ENCODE measurements around the gene PHOSPHO1.
A peak's percentile ranks its signal among the peaks of the same experiment; 100 is the strongest.

Gene PHOSPHO1

DNA sequence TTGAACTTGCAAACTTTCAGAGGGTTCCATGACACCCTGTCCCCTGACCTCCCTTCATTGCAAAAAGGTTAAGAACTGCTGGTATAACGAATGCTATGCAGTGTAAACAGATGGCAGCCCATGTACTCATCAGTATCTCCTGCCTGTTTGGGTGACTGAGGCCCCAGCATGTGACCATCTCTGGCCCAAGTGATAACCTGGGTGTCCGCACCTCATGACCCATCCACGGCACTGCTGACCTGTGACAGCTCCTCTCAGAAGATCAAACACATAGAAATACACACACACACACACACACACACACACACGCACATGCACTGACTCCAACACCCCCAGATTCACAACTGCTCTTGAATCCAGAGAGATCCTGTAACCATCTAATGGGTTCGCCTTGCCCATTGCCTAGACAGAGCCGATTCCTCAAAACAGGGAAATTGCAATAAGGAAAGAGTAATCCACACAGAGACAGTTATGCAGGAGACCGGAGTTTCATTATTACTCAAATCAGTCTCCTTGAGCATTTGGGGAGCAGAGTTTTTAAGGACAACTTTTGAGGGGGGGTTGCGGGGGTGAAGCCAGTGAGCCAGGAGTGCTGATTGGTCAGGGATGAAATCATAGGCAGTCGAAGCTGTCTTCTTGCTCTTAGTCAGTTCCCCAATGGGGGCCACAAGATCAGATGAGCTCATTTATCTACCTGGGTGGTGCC lies 11.3 kb upstream of the PHOSPHO1 start:
- no peaks in the 10 kb centered on the region for H3K36me3 ChIP-seq (ENCODE audit: control insufficient read depth, insufficient read depth, low read length)
- H3K4me3 ChIP-seq (ENCODE audit: low read depth, low read length) = no peak overlapping the region

GRCh38 chr17:49241040-49241439 lies 10.5 kb upstream of the PHOSPHO1 start:
- no peak overlapping the region for H3K4me3 ChIP-seq (ENCODE audit: low read depth, low read length)
- H3K36me3 ChIP-seq (ENCODE audit: control insufficient read depth, insufficient read depth, low read length) = no peaks in the 10 kb centered on the region
- no peaks in the 10 kb centered on the region for H3K9me3 ChIP-seq (ENCODE audit: control insufficient read depth, insufficient read depth, low read length)
- no peak overlapping the region for H3K9ac ChIP-seq (ENCODE audit: low read depth, low read length)
- H3K27me3 ChIP-seq (ENCODE audit: control insufficient read depth, insufficient read depth, low read length) = no peaks in the 10 kb centered on the region
- peaks cover 6% of the 10 kb centered on the region for H3K4me1 ChIP-seq (ENCODE audit: control insufficient read depth, insufficient read depth, low read length)

More for the DNA sequence above, 11.3 kb upstream of the PHOSPHO1 start:
- Histone ChIP-seq H3K4me1 (ENCODE audit: control insufficient read depth, insufficient read depth, low read length) (peaks cover 1% of the 10 kb centered on the region), H3K9ac (ENCODE audit: low read depth, low read length) (no peak overlapping the region), H3K27me3 (ENCODE audit: control insufficient read depth, insufficient read depth, low read length) (no peaks in the 10 kb centered on the region), H3K9me3 (ENCODE audit: control insufficient read depth, insufficient read depth, low read length) (no peaks in the 10 kb centered on the region)

DNA sequence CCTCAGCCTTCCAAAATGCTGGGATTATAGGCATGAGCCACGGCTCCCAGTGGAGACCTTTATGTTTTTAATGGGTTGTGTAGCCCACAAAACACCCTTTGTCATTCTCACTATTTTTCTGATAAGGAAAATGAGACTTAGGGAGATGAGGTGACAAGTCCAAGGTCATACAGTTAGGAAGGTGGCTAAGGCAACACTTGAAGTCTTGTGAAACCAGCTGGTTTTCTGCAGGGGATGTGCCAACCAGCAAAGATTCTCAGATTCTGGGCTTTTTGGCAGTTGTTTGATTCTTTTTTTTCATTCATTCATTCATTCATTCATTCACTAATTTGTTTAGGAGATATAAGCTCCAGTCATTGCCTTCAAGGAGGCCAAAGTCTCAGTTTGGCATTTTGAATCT lies 10.0 kb upstream of the PHOSPHO1 start:
- peaks cover 9% of the 10 kb centered on the region for H3K4me1 ChIP-seq (ENCODE audit: control insufficient read depth, insufficient read depth, low read length)
- H3K36me3 ChIP-seq (ENCODE audit: control insufficient read depth, insufficient read depth, low read length) = no peaks in the 10 kb centered on the region
- H3K27me3 ChIP-seq (ENCODE audit: control insufficient read depth, insufficient read depth, low read length) = no peaks in the 10 kb centered on the region
- H3K9me3 ChIP-seq (ENCODE audit: control insufficient read depth, insufficient read depth, low read length) = no peaks in the 10 kb centered on the region
- no peak overlapping the region for H3K9ac ChIP-seq (ENCODE audit: low read depth, low read length)
- H3K4me3 ChIP-seq (ENCODE audit: low read depth, low read length) = no peak overlapping the region

GRCh38 chr17:49239963-49240362 lies 9.4 kb upstream of the PHOSPHO1 start:
- Histone ChIP-seq H3K36me3 (ENCODE audit: control insufficient read depth, insufficient read depth, low read length) (no peaks in the 10 kb centered on the region), H3K4me3 (ENCODE audit: low read depth, low read length) (no peak overlapping the region)

GRCh38 chr17:49235896-49236295 lies 5.3 kb upstream of the PHOSPHO1 start:
- Histone ChIP-seq H3K4me3 (ENCODE audit: low read depth, low read length) (no peak overlapping the region), H3K27me3 (ENCODE audit: control insufficient read depth, insufficient read depth, low read length) (peaks cover 13% of the 10 kb centered on the region), H3K36me3 (ENCODE audit: control insufficient read depth, insufficient read depth, low read length) (no peaks in the 10 kb centered on the region), H3K9me3 (ENCODE audit: control insufficient read depth, insufficient read depth, low read length) (no peaks in the 10 kb centered on the region), H3K4me1 (ENCODE audit: control insufficient read depth, insufficient read depth, low read length) (peaks cover 13% of the 10 kb centered on the region), H3K9ac (ENCODE audit: low read depth, low read length) (no peak overlapping the region)

More at GRCh38 chr17:49239963-49240362, 9.4 kb upstream of the PHOSPHO1 start:
- Histone ChIP-seq H3K27me3 (ENCODE audit: control insufficient read depth, insufficient read depth, low read length) (no peaks in the 10 kb centered on the region), H3K9ac (ENCODE audit: low read depth, low read length) (no peak overlapping the region), H3K9me3 (ENCODE audit: control insufficient read depth, insufficient read depth, low read length) (no peaks in the 10 kb centered on the region), H3K4me1 (ENCODE audit: control insufficient read depth, insufficient read depth, low read length) (peaks cover 11% of the 10 kb centered on the region)

- Histone ChIP-seq H3K9ac (ENCODE audit: low read depth, low read length) (no peak overlapping the region), H3K4me3 (ENCODE audit: low read depth, low read length) (no peak overlapping the region), H3K27me3 (ENCODE audit: control insufficient read depth, insufficient read depth, low read length) (peaks cover 24% of the 10 kb centered on the region), H3K9me3 (ENCODE audit: control insufficient read depth, insufficient read depth, low read length) (no peaks in the 10 kb centered on the region), H3K36me3 (ENCODE audit: control insufficient read depth, insufficient read depth, low read length) (no peaks in the 10 kb centered on the region), H3K4me1 (ENCODE audit: control insufficient read depth, insufficient read depth, low read length) (peaks cover 13% of the 10 kb centered on the region)
These were observed 4.0 kb upstream of the PHOSPHO1 start for GRCh38 chr17:49234509-49235080.

GRCh38 chr17:49231563-49231894 lies 942 bp upstream of the PHOSPHO1 start:
- Histone ChIP-seq H3K9me3 (ENCODE audit: control insufficient read depth, insufficient read depth, low read length) (no peaks in the 10 kb centered on the region), H3K4me3 (ENCODE audit: low read depth, low read length) (peak overlapping the region; percentile 93), H3K36me3 (ENCODE audit: control insufficient read depth, insufficient read depth, low read length) (no peaks in the 10 kb centered on the region), H3K9ac (ENCODE audit: low read depth, low read length) (no peak overlapping the region), H3K27me3 (ENCODE audit: control insufficient read depth, insufficient read depth, low read length) (peaks cover 49% of the 10 kb centered on the region), H3K4me1 (ENCODE audit: control insufficient read depth, insufficient read depth, low read length) (peaks cover 14% of the 10 kb centered on the region)

- Histone ChIP-seq H3K4me1 (ENCODE audit: control insufficient read depth, insufficient read depth, low read length) (peaks cover 6% of the 10 kb centered on the region), H3K36me3 (ENCODE audit: control insufficient read depth, insufficient read depth, low read length) (no peaks in the 10 kb centered on the region), H3K9me3 (ENCODE audit: control insufficient read depth, insufficient read depth, low read length) (no peaks in the 10 kb centered on the region), H3K27me3 (ENCODE audit: control insufficient read depth, insufficient read depth, low read length) (peaks cover 64% of the 10 kb centered on the region), H3K4me3 (ENCODE audit: low read depth, low read length) (peak overlapping the region; percentile 93), H3K9ac (ENCODE audit: low read depth, low read length) (no peak overlapping the region)
These were observed 584 bp downstream of the PHOSPHO1 start for GRCh38 chr17:49229805-49230600.

GRCh38 chr17:49229076-49229804 lies 1.3 kb downstream of the PHOSPHO1 start:
- Histone ChIP-seq H3K4me3 (ENCODE audit: low read depth, low read length) (peak overlapping the region; percentile 93), H3K27me3 (ENCODE audit: control insufficient read depth, insufficient read depth, low read length) (peaks cover 72% of the 10 kb centered on the region)

DNA sequence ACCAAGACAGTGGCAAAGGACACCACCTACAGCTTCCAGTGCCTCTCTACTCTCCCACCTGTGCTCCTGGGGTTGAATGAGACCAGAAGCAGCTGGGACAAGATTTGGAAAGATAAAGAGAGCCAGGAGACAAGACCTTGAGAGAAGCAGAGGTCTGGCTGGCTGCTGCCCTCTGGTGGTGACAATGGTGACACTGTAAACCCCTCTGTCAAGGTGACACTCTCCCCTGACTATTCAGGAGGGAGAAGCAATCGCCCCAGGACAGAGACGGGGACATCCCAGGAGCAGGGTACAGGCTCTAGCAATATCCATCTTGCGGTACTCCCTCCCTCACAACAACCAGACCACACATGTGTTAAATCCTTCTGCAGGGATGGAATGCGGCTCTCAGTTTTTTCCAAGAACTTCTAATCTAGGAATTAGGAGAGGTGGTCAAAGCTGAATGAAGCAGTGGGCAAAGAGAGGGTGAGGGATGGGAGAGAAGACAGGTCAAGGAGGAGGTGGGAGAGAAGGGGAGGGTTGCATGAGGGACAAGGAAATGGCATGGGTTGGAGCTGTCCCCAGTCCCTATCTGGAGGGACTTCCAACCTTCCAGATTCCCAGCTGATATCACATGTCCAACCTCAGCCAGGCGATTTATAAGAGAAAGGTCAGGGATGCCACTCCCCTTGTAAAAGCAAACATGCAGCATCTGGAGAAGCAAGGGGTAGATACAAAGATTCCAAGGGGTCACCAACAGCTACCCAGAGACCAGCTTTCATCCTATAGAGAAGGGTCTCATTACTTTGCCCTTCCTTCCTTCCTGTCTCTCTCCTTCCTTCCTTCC lies 2.9 kb downstream of the PHOSPHO1 start:
- no peak overlapping the region for H3K9ac ChIP-seq (ENCODE audit: low read depth, low read length)
- H3K27me3 ChIP-seq (ENCODE audit: control insufficient read depth, insufficient read depth, low read length) = peaks cover 84% of the 10 kb centered on the region
- H3K9me3 ChIP-seq (ENCODE audit: control insufficient read depth, insufficient read depth, low read length) = no peaks in the 10 kb centered on the region
- H3K4me1 ChIP-seq (ENCODE audit: control insufficient read depth, insufficient read depth, low read length) = peaks cover 4% of the 10 kb centered on the region
- H3K4me3 ChIP-seq (ENCODE audit: low read depth, low read length) = no peak overlapping the region
- H3K36me3 ChIP-seq (ENCODE audit: control insufficient read depth, insufficient read depth, low read length) = no peaks in the 10 kb centered on the region

More at GRCh38 chr17:49229076-49229804, 1.3 kb downstream of the PHOSPHO1 start:
- Histone ChIP-seq H3K9me3 (ENCODE audit: control insufficient read depth, insufficient read depth, low read length) (no peaks in the 10 kb centered on the region), H3K9ac (ENCODE audit: low read depth, low read length) (no peak overlapping the region), H3K4me1 (ENCODE audit: control insufficient read depth, insufficient read depth, low read length) (peaks cover 6% of the 10 kb centered on the region), H3K36me3 (ENCODE audit: control insufficient read depth, insufficient read depth, low read length) (no peaks in the 10 kb centered on the region)

Measured in iPS-15b (cell line).